ENCODE measurements around the gene DNAH6. TPM values are rescaled to one million over a fixed set of nuclear protein-coding genes. Genes with fewer than 3 reads are reported as not detected.

DNAH6 gene
- total RNA-seq, 1 donor from 2014 or later, result not detected

- Mint-ChIP-seq H3K9me3 (ENCODE audit: unreplicated experiment) (no peaks in the 10 kb centered on the region), H3K4me3 (ENCODE audit: unreplicated experiment) (no peak overlapping the region), H3K27ac (ENCODE audit: unreplicated experiment) (no peak overlapping the region), H3K27me3 (ENCODE audit: unreplicated experiment) (peaks cover 45% of the 10 kb centered on the region), H3K36me3 (ENCODE audit: unreplicated experiment) (no peaks in the 10 kb centered on the region), H3K4me1 (ENCODE audit: unreplicated experiment) (no peaks in the 10 kb centered on the region)
- DNase-seq (ENCODE audit: extremely low spot score, unreplicated experiment), result no peak
- peak; percentile 38 for TF ChIP-seq CTCF (IDR thresholded peaks at IDR 0.05)
Measured at GRCh38 chr2:84858123-84858522, 341.8 kb downstream of the DNAH6 start.

GRCh38 chr2:84858937-84859336, 342.6 kb downstream of the DNAH6 start:
- Mint-ChIP-seq H3K36me3 (ENCODE audit: unreplicated experiment) (no peaks in the 10 kb centered on the region), H3K27ac (ENCODE audit: unreplicated experiment) (no peak overlapping the region), H3K9me3 (ENCODE audit: unreplicated experiment) (no peaks in the 10 kb centered on the region), H3K4me3 (ENCODE audit: unreplicated experiment) (no peak overlapping the region), H3K4me1 (ENCODE audit: unreplicated experiment) (no peaks in the 10 kb centered on the region), H3K27me3 (ENCODE audit: unreplicated experiment) (peaks cover 42% of the 10 kb centered on the region)
- no peak for TF ChIP-seq CTCF (IDR thresholded peaks at IDR 0.05)
- no peak for DNase-seq (ENCODE audit: extremely low spot score, unreplicated experiment)

GRCh38 chr2:84861539-84861938, 345.2 kb downstream of the DNAH6 start:
- peaks cover 39% of the 10 kb centered on the region for H3K27me3 Mint-ChIP-seq (ENCODE audit: unreplicated experiment)
- no peak for TF ChIP-seq CTCF (IDR thresholded peaks at IDR 0.05)
- H3K4me3 Mint-ChIP-seq (ENCODE audit: unreplicated experiment), result no peak overlapping the region
- no peaks in the 10 kb centered on the region for H3K9me3 Mint-ChIP-seq (ENCODE audit: unreplicated experiment)
- no peak for DNase-seq (ENCODE audit: extremely low spot score, unreplicated experiment)
- no peaks in the 10 kb centered on the region for H3K36me3 Mint-ChIP-seq (ENCODE audit: unreplicated experiment)
- H3K27ac Mint-ChIP-seq (ENCODE audit: unreplicated experiment), result no peak overlapping the region
- H3K4me1 Mint-ChIP-seq (ENCODE audit: unreplicated experiment), result no peaks in the 10 kb centered on the region

- no peak overlapping the region for H3K4me3 Mint-ChIP-seq (ENCODE audit: unreplicated experiment)
- H3K4me1 Mint-ChIP-seq (ENCODE audit: unreplicated experiment), result no peaks in the 10 kb centered on the region
- H3K27ac Mint-ChIP-seq (ENCODE audit: unreplicated experiment), result no peak overlapping the region
- no peaks in the 10 kb centered on the region for H3K36me3 Mint-ChIP-seq (ENCODE audit: unreplicated experiment)
- H3K9me3 Mint-ChIP-seq (ENCODE audit: unreplicated experiment), result no peaks in the 10 kb centered on the region
- no peak for DNase-seq (ENCODE audit: extremely low spot score, unreplicated experiment)
- peaks cover 40% of the 10 kb centered on the region for H3K27me3 Mint-ChIP-seq (ENCODE audit: unreplicated experiment)
- no peak for TF ChIP-seq CTCF (IDR thresholded peaks at IDR 0.05)
Measured at GRCh38 chr2:84862006-84862405, 345.7 kb downstream of the DNAH6 start.

- H3K4me3 Mint-ChIP-seq (ENCODE audit: unreplicated experiment), result no peak overlapping the region
- DNase-seq (ENCODE audit: extremely low spot score, unreplicated experiment), result no peak
- H3K36me3 Mint-ChIP-seq (ENCODE audit: unreplicated experiment), result no peaks in the 10 kb centered on the region
- H3K27ac Mint-ChIP-seq (ENCODE audit: unreplicated experiment), result no peak overlapping the region
- TF ChIP-seq CTCF (IDR thresholded peaks at IDR 0.05), result peak; percentile 53
- H3K9me3 Mint-ChIP-seq (ENCODE audit: unreplicated experiment), result no peaks in the 10 kb centered on the region
- H3K27me3 Mint-ChIP-seq (ENCODE audit: unreplicated experiment), result peaks cover 34% of the 10 kb centered on the region
- H3K4me1 Mint-ChIP-seq (ENCODE audit: unreplicated experiment), result no peaks in the 10 kb centered on the region
Measured at GRCh38 chr2:84865181-84865783, 349.0 kb downstream of the DNAH6 start.
